ENCODE measurements around the gene ADGRG6.

DNA sequence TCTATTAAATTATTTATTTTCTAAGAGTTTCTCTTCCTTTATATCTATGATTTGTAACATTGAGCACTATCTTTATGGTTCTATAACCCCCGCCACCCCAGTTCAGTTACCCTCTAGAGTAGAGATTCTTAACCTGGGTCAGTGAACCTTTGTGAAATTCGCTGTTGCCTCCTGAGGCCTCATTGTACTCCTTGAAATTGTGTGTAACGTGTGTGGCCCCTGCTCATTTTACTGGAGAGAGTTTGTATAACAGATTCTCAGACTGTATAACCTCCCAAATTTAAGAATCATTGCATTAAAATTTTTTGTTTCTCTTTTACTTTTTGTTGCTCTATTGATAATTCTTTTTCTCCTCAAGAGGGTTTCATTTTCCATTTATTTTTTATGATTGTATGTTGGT lies 65.3 kb downstream of the ADGRG6 start:
- TF ChIP-seq, protein P1, sequence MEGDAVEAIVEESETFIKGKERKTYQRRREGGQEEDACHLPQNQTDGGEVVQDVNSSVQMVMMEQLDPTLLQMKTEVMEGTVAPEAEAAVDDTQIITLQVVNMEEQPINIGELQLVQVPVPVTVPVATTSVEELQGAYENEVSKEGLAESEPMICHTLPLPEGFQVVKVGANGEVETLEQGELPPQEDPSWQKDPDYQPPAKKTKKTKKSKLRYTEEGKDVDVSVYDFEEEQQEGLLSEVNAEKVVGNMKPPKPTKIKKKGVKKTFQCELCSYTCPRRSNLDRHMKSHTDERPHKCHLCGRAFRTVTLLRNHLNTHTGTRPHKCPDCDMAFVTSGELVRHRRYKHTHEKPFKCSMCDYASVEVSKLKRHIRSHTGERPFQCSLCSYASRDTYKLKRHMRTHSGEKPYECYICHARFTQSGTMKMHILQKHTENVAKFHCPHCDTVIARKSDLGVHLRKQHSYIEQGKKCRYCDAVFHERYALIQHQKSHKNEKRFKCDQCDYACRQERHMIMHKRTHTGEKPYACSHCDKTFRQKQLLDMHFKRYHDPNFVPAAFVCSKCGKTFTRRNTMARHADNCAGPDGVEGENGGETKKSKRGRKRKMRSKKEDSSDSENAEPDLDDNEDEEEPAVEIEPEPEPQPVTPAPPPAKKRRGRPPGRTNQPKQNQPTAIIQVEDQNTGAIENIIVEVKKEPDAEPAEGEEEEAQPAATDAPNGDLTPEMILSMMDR (IDR thresholded peaks at IDR 0.05 in 2 of 3, conservative IDR thresholded peaks at IDR 0.05 in 1 of 3; ENCODE audit: control insufficient read depth in 2 of 3, extremely low read depth in 1 of 3, insufficient read depth in 1 of 3, low read depth in 3 of 3, low read length in 3 of 3), result no peak
- TF ChIP-seq POLR2AphosphoS5 (IDR thresholded peaks at IDR 0.05; ENCODE audit: low read length) (no peak), POLR2A (IDR thresholded peaks at IDR 0.05; ENCODE audit: low read depth, low read length) (no peak), SIN3A (IDR thresholded peaks at IDR 0.05; ENCODE audit: low read depth, low read length) (no peak), RFX5 (IDR thresholded peaks at IDR 0.05; ENCODE audit: low read depth, low read length) (no peak), CHD2 (IDR thresholded peaks at IDR 0.05; ENCODE audit: borderline replicate concordance, low read depth, low read length) (no peak), FOXM1 (IDR thresholded peaks at IDR 0.05; ENCODE audit: low read depth, low read length) (no peak), ZNF384 (IDR thresholded peaks at IDR 0.05; ENCODE audit: borderline replicate concordance, low read depth, low read length) (no peak), BHLHE40 (IDR thresholded peaks at IDR 0.05; ENCODE audit: borderline replicate concordance in 1 of 2, low read depth in 2 of 2, low read length in 1 of 2) (no peak)
- TF ChIP-seq, protein P2, sequence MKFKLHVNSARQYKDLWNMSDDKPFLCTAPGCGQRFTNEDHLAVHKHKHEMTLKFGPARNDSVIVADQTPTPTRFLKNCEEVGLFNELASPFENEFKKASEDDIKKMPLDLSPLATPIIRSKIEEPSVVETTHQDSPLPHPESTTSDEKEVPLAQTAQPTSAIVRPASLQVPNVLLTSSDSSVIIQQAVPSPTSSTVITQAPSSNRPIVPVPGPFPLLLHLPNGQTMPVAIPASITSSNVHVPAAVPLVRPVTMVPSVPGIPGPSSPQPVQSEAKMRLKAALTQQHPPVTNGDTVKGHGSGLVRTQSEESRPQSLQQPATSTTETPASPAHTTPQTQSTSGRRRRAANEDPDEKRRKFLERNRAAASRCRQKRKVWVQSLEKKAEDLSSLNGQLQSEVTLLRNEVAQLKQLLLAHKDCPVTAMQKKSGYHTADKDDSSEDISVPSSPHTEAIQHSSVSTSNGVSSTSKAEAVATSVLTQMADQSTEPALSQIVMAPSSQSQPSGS (IDR thresholded peaks at IDR 0.05; ENCODE audit: low read length), result no peak
- TF ChIP-seq, protein P3, sequence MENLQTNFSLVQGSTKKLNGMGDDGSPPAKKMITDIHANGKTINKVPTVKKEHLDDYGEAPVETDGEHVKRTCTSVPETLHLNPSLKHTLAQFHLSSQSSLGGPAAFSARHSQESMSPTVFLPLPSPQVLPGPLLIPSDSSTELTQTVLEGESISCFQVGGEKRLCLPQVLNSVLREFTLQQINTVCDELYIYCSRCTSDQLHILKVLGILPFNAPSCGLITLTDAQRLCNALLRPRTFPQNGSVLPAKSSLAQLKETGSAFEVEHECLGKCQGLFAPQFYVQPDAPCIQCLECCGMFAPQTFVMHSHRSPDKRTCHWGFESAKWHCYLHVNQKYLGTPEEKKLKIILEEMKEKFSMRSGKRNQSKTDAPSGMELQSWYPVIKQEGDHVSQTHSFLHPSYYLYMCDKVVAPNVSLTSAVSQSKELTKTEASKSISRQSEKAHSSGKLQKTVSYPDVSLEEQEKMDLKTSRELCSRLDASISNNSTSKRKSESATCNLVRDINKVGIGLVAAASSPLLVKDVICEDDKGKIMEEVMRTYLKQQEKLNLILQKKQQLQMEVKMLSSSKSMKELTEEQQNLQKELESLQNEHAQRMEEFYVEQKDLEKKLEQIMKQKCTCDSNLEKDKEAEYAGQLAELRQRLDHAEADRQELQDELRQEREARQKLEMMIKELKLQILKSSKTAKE (IDR thresholded peaks at IDR 0.05; ENCODE audit: low read depth, poor library complexity, severe bottlenecking), result no peak
- TF ChIP-seq, protein P4, sequence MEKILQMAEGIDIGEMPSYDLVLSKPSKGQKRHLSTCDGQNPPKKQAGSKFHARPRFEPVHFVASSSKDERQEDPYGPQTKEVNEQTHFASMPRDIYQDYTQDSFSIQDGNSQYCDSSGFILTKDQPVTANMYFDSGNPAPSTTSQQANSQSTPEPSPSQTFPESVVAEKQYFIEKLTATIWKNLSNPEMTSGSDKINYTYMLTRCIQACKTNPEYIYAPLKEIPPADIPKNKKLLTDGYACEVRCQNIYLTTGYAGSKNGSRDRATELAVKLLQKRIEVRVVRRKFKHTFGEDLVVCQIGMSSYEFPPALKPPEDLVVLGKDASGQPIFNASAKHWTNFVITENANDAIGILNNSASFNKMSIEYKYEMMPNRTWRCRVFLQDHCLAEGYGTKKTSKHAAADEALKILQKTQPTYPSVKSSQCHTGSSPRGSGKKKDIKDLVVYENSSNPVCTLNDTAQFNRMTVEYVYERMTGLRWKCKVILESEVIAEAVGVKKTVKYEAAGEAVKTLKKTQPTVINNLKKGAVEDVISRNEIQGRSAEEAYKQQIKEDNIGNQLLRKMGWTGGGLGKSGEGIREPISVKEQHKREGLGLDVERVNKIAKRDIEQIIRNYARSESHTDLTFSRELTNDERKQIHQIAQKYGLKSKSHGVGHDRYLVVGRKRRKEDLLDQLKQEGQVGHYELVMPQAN (conservative IDR thresholded peaks at IDR 0.05), result no peak
- TF ChIP-seq, protein P5, sequence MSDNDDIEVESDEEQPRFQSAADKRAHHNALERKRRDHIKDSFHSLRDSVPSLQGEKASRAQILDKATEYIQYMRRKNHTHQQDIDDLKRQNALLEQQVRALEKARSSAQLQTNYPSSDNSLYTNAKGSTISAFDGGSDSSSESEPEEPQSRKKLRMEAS (IDR thresholded peaks at IDR 0.05; ENCODE audit: low read depth, low read length), result no peak
